Measurements from ENCODE around the gene TBCD.

The TBCD gene

DNA sequence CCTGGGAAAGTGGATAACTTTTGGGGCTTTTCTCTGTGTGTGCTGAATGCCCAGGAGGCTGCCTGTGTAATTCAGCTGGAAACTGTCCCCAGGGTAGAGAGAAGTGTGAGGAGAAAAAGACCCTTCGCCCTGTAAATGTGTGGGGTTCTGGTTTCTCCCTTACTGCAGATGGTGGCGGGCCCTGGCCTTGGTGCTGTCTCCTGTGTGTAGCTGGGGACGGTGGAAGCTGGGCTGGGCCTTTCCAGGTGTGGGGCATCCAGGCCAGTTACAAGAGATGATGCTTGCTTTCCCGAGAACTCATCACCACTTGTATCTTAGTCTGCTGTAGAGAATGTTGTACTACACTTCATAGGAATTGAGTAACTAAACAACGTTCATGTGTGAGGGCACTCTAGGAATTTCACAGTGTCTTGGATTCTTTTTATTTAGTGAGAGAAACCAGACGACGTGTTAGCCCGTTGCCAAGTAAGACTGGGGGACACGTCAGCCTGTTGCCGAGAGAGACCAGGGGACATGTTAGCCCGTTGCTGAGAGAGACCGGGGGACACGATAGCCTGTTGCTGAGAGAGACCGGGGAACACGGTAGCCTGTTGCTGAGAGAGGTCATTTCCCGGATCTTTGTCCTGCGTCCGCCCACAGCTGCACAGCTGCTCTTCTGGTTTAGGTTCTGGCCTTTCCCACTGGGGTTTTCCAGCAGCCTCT is 43.1 kb downstream of the TBCD start:
- Mint-ChIP-seq H3K4me3 (no peak overlapping the region), H3K9me3 (no peaks in the 10 kb centered on the region), H3K36me3 (ENCODE audit: insufficient read depth) (peaks cover 16% of the 10 kb centered on the region), H3K4me1 (ENCODE audit: low read depth in 2 of 2) (peaks cover 4 to 11% of the 10 kb centered on the region in 2 donors), H3K27ac (peak overlapping the region; percentile 65 to 70), H3K27me3 (no peaks in the 10 kb centered on the region)
- ATAC-seq (replicated peaks) (no peak), DNase-seq (no peak)

DNA sequence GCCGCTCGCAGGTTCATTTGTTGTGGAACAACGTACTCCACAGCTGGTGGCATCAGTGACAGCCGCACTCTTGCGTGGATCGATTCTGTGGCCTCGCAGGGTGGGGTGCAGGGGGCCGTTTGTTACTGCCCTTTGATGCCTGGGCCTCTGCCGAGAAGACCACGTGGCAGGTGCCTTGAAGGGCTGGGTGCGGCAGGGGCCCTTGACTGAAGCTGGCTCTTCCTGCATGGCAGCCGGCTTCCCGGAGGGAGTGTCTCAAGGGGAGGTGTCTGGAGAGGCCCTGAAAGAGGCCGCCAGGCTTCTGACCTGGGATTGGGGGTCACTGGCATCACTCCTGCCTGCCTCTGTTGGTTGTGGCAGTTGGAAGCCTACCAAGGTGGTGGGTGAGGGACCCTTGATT is 43.8 kb downstream of the TBCD start:
- no peaks in the 10 kb centered on the region for H3K27me3 Mint-ChIP-seq
- H3K9me3 Mint-ChIP-seq = no peaks in the 10 kb centered on the region
- H3K27ac Mint-ChIP-seq = peak overlapping the region; percentile 46 to 70
- peaks cover 3 to 9% of the 10 kb centered on the region in 2 donors for H3K4me1 Mint-ChIP-seq (ENCODE audit: low read depth in 2 of 2)
- ATAC-seq (replicated peaks) = no peak
- no peak overlapping the region for H3K4me3 Mint-ChIP-seq
- no peak for DNase-seq
- H3K36me3 Mint-ChIP-seq (ENCODE audit: insufficient read depth) = peaks cover 16% of the 10 kb centered on the region

DNA sequence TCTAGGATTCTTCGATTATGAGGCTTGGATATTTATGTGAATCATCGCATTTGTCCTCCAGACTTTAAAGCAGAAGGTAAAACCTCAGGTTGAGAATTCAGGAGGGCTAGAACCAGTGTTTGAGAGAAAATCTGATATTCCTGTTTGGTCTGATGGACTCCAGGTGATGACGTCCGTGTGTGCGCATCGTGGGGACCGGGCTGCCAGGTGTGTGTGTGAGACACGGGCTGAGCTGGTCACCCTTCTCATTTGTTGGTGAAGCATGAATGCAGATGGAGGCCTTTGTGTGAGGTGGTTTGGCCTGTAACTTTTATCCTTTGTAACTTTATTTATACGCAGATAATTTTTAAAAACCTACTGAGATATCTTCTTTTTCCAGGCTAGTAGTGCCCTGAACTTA is 45.2 kb downstream of the TBCD start:
- H3K27ac Mint-ChIP-seq = peak overlapping the region in 1 of 2 donors; percentile 36
- peaks cover 16% of the 10 kb centered on the region for H3K36me3 Mint-ChIP-seq (ENCODE audit: insufficient read depth)

DNA sequence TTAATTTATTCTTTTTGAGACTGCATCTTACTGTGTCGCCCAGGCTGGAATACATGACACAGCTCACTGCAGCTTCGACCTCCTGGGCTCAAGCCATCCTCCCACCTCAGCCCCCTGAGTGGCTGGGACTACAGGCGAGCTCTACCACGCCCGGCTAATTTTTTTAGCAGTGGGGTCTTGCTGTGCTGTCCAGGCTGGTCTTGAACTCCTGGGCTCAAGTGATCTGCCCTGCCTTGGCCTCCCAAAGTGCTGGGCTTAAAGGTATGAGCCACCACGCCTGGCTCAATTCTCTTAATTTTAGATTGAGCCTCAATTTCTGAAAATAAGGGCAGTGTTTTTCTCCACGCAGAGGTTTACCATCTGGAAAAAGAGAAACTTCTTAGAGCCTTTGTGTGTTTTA is 46.9 kb downstream of the TBCD start:
- no peaks in the 10 kb centered on the region for H3K9me3 Mint-ChIP-seq
- H3K4me3 Mint-ChIP-seq = no peak overlapping the region
- H3K27ac Mint-ChIP-seq = peak overlapping the region in 1 of 2 donors; percentile 60
- H3K27me3 Mint-ChIP-seq = no peaks in the 10 kb centered on the region
- ATAC-seq (replicated peaks) (no peak), DNase-seq (no peak)
- H3K36me3 Mint-ChIP-seq (ENCODE audit: insufficient read depth) = peaks cover 16% of the 10 kb centered on the region
- H3K4me1 Mint-ChIP-seq (ENCODE audit: low read depth in 2 of 2) = peaks cover 8 to 14% of the 10 kb centered on the region in 2 donors

More for the DNA sequence above, 45.2 kb downstream of the TBCD start:
- DNase-seq (no peak), ATAC-seq (replicated peaks) (no peak)
- H3K4me1 Mint-ChIP-seq (ENCODE audit: low read depth in 2 of 2) = peaks cover 2 to 13% of the 10 kb centered on the region in 2 donors
- H3K9me3 Mint-ChIP-seq = no peaks in the 10 kb centered on the region
- no peaks in the 10 kb centered on the region for H3K27me3 Mint-ChIP-seq
- H3K4me3 Mint-ChIP-seq = no peak overlapping the region

DNA sequence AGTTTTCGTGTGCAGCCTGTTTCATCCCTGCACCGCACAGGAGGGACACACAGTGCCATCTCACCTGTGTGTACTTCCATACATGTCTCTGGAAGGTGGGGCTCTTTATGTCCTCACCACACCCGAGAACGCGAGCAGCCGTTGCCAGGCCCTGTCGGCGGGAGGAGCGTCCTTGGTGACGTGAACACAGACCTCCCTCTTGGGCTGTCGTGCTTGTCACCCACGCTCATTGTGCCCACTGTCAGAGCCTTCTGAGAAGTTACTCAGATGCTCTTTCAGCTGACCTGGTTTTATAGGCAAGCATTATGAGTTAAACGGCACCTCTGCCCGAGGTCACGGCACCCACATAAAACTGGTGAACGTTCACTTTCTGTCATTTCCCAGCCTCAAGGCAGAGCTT is 47.7 kb downstream of the TBCD start:
- Mint-ChIP-seq H3K9me3 (no peaks in the 10 kb centered on the region), H3K27me3 (no peaks in the 10 kb centered on the region), H3K4me1 (ENCODE audit: low read depth in 2 of 2) (peaks cover 9 to 14% of the 10 kb centered on the region in 2 donors), H3K27ac (peak overlapping the region in 1 of 2 donors; percentile 76), H3K4me3 (no peak overlapping the region), H3K36me3 (ENCODE audit: insufficient read depth) (peaks cover 16% of the 10 kb centered on the region)
- no peak for DNase-seq
- peak; percentile 48 for ATAC-seq (replicated peaks)

DNA sequence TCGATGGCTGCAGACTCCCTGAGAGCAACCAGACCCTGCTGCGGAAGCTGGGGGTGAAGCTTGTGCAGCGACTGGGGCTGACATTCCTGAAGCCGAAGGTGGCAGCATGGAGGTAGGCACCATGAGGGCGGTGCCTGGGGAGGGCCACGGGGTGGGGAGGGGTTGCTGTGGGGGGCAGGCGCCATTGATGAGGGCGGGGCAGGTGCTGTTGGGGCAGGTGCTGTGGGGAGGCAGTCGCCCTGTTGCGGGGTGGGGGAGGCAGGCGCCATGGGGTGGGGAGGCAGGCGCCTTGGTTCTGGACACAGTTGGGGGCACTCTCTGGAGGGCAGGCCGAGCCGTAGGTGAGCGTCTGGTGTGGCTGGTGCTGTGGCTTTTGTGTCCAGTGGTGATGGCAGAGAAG is 49.0 kb downstream of the TBCD start:
- ATAC-seq (replicated peaks) = no peak
- Mint-ChIP-seq H3K36me3 (ENCODE audit: insufficient read depth) (peaks cover 16% of the 10 kb centered on the region), H3K27me3 (no peaks in the 10 kb centered on the region), H3K9me3 (no peaks in the 10 kb centered on the region), H3K4me1 (ENCODE audit: low read depth in 2 of 2) (peaks cover 9 to 14% of the 10 kb centered on the region in 2 donors), H3K27ac (peak overlapping the region in 1 of 2 donors; percentile 76), H3K4me3 (no peak overlapping the region)
- DNase-seq = no peak

DNA sequence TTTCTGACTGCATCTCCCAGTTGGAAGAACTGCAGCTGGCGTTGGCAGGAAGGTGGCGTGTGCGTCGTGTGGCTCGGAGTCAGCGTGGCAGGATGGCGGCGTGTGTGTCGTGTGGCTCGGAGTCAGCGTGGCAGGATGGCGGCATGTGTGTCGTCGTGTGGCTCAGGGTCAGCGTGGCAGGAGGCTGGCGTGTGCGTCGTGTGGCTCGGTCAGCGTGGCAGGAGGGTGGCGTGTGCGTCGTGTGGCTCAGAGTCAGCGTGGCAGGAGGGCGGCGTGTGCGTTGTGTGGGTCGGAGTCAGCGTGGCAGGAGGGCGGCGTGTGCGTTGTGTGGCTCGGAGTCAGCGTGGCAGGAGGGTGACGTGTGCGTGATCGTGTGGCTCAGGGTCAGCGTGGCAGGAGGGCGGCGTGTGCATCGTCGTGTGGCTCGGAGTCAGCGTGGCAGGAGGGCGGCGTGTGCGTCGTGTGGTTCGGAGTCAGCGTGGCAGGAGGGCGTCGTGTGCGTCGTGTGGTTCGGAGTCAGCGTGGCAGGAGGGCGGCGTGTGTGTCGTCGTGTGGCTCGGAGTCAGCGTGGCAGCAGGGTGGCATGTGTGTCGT is 49.6 kb downstream of the TBCD start:
- peaks cover 9 to 14% of the 10 kb centered on the region in 2 donors for H3K4me1 Mint-ChIP-seq (ENCODE audit: low read depth in 2 of 2)
- H3K36me3 Mint-ChIP-seq (ENCODE audit: insufficient read depth) = peaks cover 16% of the 10 kb centered on the region
- no peak overlapping the region for H3K4me3 Mint-ChIP-seq
- DNase-seq = no peak
- no peak for ATAC-seq (replicated peaks)
- H3K27me3 Mint-ChIP-seq = no peaks in the 10 kb centered on the region
- H3K9me3 Mint-ChIP-seq = no peaks in the 10 kb centered on the region
- H3K27ac Mint-ChIP-seq = peak overlapping the region in 1 of 2 donors; percentile 76

DNA sequence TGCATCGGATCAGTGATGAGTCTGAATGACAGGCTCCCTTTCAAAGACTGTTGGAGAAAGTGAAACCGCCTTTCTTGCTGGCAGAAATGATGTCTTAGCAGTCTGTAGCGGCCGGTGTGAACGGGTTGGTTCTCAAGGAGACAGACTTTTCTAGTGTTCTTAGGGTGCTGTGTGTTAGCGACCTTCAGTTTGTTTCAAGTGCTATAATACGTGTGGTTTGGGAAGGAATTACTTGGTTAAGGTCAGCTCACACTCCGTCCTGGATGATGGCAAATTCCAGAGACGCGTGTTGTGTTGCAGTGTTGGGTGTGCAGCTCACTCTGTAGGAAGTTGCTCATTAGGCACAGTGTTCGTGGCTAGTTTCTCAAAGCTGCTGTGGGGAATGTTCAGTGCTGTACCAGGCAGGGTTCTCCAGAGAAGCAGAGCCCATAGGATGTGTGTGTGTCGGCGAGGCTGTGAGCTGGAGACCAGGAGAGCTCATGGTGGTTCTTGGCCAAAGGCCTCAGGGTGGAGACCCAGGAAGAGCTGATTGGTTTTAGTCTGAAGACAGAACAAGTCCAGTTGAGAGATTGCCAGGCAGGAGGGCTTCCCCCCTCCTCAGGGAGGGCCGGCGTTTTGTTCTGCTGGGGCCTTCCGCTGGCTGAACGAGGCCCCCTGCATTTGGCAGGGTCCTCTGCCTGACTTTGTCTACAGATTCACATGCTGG is 50.4 kb downstream of the TBCD start:
- Mint-ChIP-seq H3K4me3 (no peak overlapping the region), H3K36me3 (ENCODE audit: insufficient read depth) (peaks cover 16% of the 10 kb centered on the region), H3K27ac (no peak overlapping the region), H3K9me3 (no peaks in the 10 kb centered on the region), H3K4me1 (ENCODE audit: low read depth in 2 of 2) (peaks cover 9 to 14% of the 10 kb centered on the region in 2 donors), H3K27me3 (no peaks in the 10 kb centered on the region)
- no peak for ATAC-seq (replicated peaks)
- no peak for DNase-seq

DNA sequence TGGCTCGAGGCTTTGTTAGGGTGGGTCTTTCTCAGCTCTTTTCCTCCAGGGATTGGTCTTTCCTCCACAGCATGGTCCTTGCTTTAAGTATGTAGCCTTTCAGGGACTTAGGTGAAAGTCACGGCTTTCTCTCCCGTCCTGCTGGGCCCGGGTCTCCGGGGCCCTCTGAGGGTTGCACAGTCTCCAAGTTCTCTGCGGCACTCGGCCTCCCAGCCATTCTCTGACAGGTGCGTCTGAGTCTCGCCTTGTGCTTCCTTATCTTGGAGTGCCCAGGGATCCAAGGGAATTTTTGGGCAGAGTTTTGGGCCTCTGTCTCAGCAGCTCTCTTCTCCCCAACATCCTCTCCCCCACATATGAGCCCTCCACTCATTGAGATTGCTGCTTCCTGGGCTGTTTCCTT is 51.3 kb downstream of the TBCD start:
- H3K4me3 Mint-ChIP-seq = no peak overlapping the region
- DNase-seq = no peak

DNA sequence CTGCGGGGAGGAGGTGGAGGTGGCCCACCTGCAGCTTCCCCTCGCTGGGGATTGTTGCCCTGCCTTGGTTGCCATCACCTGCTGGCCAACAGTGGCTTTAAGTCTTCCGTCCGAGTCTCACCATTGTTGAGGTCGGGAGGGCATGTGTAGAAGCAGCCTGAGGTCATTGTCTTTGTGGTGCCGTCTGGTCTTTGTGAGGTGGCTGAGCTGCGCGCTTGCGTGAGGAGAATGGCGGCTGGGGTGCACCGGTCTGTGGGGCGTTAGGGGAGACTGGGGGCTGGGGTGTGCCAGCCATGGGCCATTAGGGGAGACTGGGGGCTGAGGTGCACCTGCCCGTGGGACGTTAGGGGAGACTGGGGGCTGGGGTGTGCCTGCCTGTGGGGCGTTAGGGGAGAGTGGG is 51.7 kb downstream of the TBCD start:
- H3K27me3 Mint-ChIP-seq = no peaks in the 10 kb centered on the region
- ATAC-seq (replicated peaks) = no peak
- DNase-seq = no peak
- H3K9me3 Mint-ChIP-seq = no peaks in the 10 kb centered on the region
- H3K27ac Mint-ChIP-seq = no peak overlapping the region
- no peak overlapping the region for H3K4me3 Mint-ChIP-seq
- peaks cover 2% of the 10 kb centered on the region for H3K36me3 Mint-ChIP-seq (ENCODE audit: insufficient read depth)
- peaks cover 9 to 14% of the 10 kb centered on the region in 2 donors for H3K4me1 Mint-ChIP-seq (ENCODE audit: low read depth in 2 of 2)

More for the DNA sequence above, 51.3 kb downstream of the TBCD start:
- no peak for ATAC-seq (replicated peaks)
- H3K27me3 Mint-ChIP-seq = no peaks in the 10 kb centered on the region
- H3K4me1 Mint-ChIP-seq (ENCODE audit: low read depth in 2 of 2) = peaks cover 9 to 14% of the 10 kb centered on the region in 2 donors
- H3K27ac Mint-ChIP-seq = no peak overlapping the region
- H3K36me3 Mint-ChIP-seq (ENCODE audit: insufficient read depth) = peaks cover 6% of the 10 kb centered on the region
- H3K9me3 Mint-ChIP-seq = no peaks in the 10 kb centered on the region

DNA sequence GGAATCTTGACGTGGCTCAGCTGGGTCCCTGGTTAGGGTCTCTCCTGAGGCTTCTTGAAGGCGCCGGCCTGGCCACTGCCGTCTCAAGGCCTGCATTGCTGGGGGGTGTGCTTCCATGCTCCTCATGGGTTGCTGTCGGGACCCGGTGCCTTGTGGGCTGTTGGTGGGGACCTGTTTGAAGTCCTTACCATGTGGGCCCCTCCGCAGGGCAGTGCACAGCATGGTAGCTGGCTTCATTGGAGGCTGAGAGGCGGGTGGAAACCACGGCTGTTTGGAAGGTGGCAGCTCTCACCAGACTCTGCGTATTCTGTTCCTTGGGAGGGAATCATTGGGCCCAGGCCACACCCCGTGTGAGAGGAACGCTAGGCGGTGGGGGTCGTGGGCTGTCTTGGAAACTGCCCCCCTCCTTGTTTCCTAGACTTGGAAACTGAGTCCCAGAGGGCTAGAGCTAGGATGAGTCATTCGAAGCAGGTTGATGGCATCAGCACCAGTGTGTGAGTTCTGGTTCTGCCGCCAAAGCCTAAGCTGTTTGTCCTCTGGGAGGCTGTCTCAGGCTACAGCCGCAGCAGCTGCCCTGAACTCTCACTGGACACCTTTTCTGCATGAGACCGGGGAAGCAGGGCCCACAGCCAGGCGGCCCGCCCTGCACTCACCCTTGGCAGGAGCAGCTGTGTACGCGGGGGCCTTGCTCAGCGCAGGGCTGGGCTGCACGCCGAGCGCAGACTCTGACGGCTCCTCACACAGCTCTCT is 52.8 kb downstream of the TBCD start:
- Mint-ChIP-seq H3K4me3 (no peak overlapping the region), H3K9me3 (no peaks in the 10 kb centered on the region), H3K27me3 (no peaks in the 10 kb centered on the region), H3K36me3 (ENCODE audit: insufficient read depth) (no peaks in the 10 kb centered on the region), H3K27ac (no peak overlapping the region), H3K4me1 (ENCODE audit: low read depth in 2 of 2) (peaks cover 9 to 14% of the 10 kb centered on the region in 2 donors)
- DNase-seq (no peak), ATAC-seq (replicated peaks) (no peak)

DNA sequence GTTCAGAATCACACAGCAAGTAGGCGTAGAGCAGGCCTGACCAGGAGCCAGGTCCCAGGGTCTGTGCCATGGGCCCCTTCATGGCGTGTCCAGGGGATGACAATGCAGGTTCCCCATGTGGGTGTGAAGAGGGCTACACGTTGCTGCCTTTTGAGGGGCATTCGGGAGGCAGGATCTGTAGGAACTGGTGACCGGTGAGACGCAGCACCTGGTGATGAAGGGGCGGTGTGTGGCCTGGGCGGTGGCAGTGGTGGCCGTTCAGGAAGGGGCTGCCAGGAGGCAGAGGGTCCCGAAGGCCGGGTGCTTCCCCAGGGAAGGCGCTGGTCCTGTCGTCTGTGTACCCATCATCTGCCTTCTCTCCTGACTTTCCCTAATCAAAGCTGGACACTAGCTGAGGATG is 53.4 kb downstream of the TBCD start:
- DNase-seq (no peak), ATAC-seq (replicated peaks) (no peak)
- peaks cover 9 to 14% of the 10 kb centered on the region in 2 donors for H3K4me1 Mint-ChIP-seq (ENCODE audit: low read depth in 2 of 2)
- H3K27me3 Mint-ChIP-seq = no peaks in the 10 kb centered on the region
- no peak overlapping the region for H3K27ac Mint-ChIP-seq
- H3K36me3 Mint-ChIP-seq (ENCODE audit: insufficient read depth) = no peaks in the 10 kb centered on the region
- no peaks in the 10 kb centered on the region for H3K9me3 Mint-ChIP-seq
- H3K4me3 Mint-ChIP-seq = no peak overlapping the region

DNA sequence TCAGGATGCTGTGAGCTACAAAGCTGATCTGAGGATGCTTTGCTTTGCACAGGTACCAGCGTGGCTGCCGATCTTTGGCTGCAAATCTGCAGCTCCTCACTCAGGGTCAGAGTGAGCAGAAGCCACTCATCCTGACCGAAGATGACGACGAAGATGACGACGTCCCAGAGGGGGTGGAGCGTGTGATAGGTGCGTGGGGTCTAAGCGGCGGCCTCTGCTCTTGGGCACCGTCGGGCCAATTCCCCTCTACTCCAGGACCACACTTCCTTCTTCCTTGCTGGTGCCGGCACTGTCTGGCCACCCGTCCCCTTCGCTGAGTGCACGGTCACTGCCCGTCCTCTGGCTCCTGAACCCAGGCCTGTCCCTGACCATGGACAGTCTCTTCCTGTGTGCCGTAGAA is 54.0 kb downstream of the TBCD start:
- no peaks in the 10 kb centered on the region for H3K27me3 Mint-ChIP-seq
- ATAC-seq (replicated peaks) = no peak
- H3K9me3 Mint-ChIP-seq = no peaks in the 10 kb centered on the region
- no peak overlapping the region for H3K27ac Mint-ChIP-seq
- no peak for DNase-seq
- peaks cover 9 to 14% of the 10 kb centered on the region in 2 donors for H3K4me1 Mint-ChIP-seq (ENCODE audit: low read depth in 2 of 2)
- H3K4me3 Mint-ChIP-seq = no peak overlapping the region
- no peaks in the 10 kb centered on the region for H3K36me3 Mint-ChIP-seq (ENCODE audit: insufficient read depth)
